Measurements from ENCODE around the gene FFAR2.

The FFAR2 gene

GRCh38 chr19:35436477-35437405 is 11.3 kb upstream of the FFAR2 start:
- Mint-ChIP-seq H3K4me1 (ENCODE audit: low read depth) (peaks cover 16% of the 10 kb centered on the region), H3K9me3 (ENCODE audit: low read depth) (no peaks in the 10 kb centered on the region), H3K27me3 (peaks cover 9% of the 10 kb centered on the region), H3K36me3 (peaks cover 3% of the 10 kb centered on the region), H3K27ac (peak overlapping the region; percentile 46), H3K4me3 (peak overlapping the region; percentile 50)

GRCh38 chr19:35437406-35437951 is 10.6 kb upstream of the FFAR2 start:
- Mint-ChIP-seq H3K36me3 (no peaks in the 10 kb centered on the region), H3K27ac (no peak overlapping the region), H3K4me1 (ENCODE audit: low read depth) (peaks cover 16% of the 10 kb centered on the region), H3K9me3 (ENCODE audit: low read depth) (no peaks in the 10 kb centered on the region), H3K27me3 (peaks cover 9% of the 10 kb centered on the region), H3K4me3 (no peak overlapping the region)

- Mint-ChIP-seq H3K36me3 (no peaks in the 10 kb centered on the region), H3K4me3 (no peak overlapping the region), H3K4me1 (ENCODE audit: low read depth) (peaks cover 16% of the 10 kb centered on the region), H3K27ac (no peak overlapping the region), H3K9me3 (ENCODE audit: low read depth) (no peaks in the 10 kb centered on the region), H3K27me3 (peaks cover 9% of the 10 kb centered on the region)
Observed at GRCh38 chr19:35438096-35438495, 10.0 kb upstream of the FFAR2 start.

GRCh38 chr19:35438527-35438926 is 9.5 kb upstream of the FFAR2 start:
- H3K36me3 Mint-ChIP-seq, result no peaks in the 10 kb centered on the region
- no peak overlapping the region for H3K27ac Mint-ChIP-seq
- no peak overlapping the region for H3K4me3 Mint-ChIP-seq
- H3K4me1 Mint-ChIP-seq (ENCODE audit: low read depth), result peaks cover 16% of the 10 kb centered on the region
- no peaks in the 10 kb centered on the region for H3K9me3 Mint-ChIP-seq (ENCODE audit: low read depth)
- peaks cover 9% of the 10 kb centered on the region for H3K27me3 Mint-ChIP-seq

- peaks cover 9% of the 10 kb centered on the region for H3K27me3 Mint-ChIP-seq
- H3K4me3 Mint-ChIP-seq, result no peak overlapping the region
- no peaks in the 10 kb centered on the region for H3K36me3 Mint-ChIP-seq
Observed at GRCh38 chr19:35439921-35440320, 8.1 kb upstream of the FFAR2 start.

GRCh38 chr19:35442091-35442490 is 6.0 kb upstream of the FFAR2 start:
- peaks cover 6% of the 10 kb centered on the region for H3K27me3 Mint-ChIP-seq
- peaks cover 21% of the 10 kb centered on the region for H3K4me1 Mint-ChIP-seq (ENCODE audit: low read depth)
- no peaks in the 10 kb centered on the region for H3K36me3 Mint-ChIP-seq
- no peak overlapping the region for H3K27ac Mint-ChIP-seq
- no peak overlapping the region for H3K4me3 Mint-ChIP-seq
- no peaks in the 10 kb centered on the region for H3K9me3 Mint-ChIP-seq (ENCODE audit: low read depth)

More at GRCh38 chr19:35439921-35440320, 8.1 kb upstream of the FFAR2 start:
- Mint-ChIP-seq H3K27ac (no peak overlapping the region), H3K9me3 (ENCODE audit: low read depth) (no peaks in the 10 kb centered on the region), H3K4me1 (ENCODE audit: low read depth) (peaks cover 21% of the 10 kb centered on the region)

- Mint-ChIP-seq H3K4me1 (ENCODE audit: low read depth) (peaks cover 26% of the 10 kb centered on the region), H3K4me3 (no peak overlapping the region), H3K27ac (no peak overlapping the region), H3K36me3 (no peaks in the 10 kb centered on the region), H3K9me3 (ENCODE audit: low read depth) (no peaks in the 10 kb centered on the region), H3K27me3 (peaks cover 6% of the 10 kb centered on the region)
Observed at GRCh38 chr19:35444735-35445134, 3.3 kb upstream of the FFAR2 start.

GRCh38 chr19:35445826-35446593 is 2.0 kb upstream of the FFAR2 start:
- peak overlapping the region; percentile 13 for H3K27ac Mint-ChIP-seq
- H3K4me3 Mint-ChIP-seq, result peak overlapping the region; percentile 11
- H3K27me3 Mint-ChIP-seq, result peaks cover 6% of the 10 kb centered on the region
- no peaks in the 10 kb centered on the region for H3K9me3 Mint-ChIP-seq (ENCODE audit: low read depth)
- H3K4me1 Mint-ChIP-seq (ENCODE audit: low read depth), result peaks cover 30% of the 10 kb centered on the region
- H3K36me3 Mint-ChIP-seq, result no peaks in the 10 kb centered on the region

- Mint-ChIP-seq H3K4me1 (ENCODE audit: low read depth) (peaks cover 43% of the 10 kb centered on the region), H3K9me3 (ENCODE audit: low read depth) (no peaks in the 10 kb centered on the region), H3K36me3 (no peaks in the 10 kb centered on the region), H3K27me3 (peaks cover 6% of the 10 kb centered on the region), H3K4me3 (no peak overlapping the region), H3K27ac (no peak overlapping the region)
Observed at GRCh38 chr19:35449359-35450043, 1.4 kb downstream of the FFAR2 start.

GRCh38 chr19:35451338-35452096 is 3.5 kb downstream of the FFAR2 start:
- peaks cover 2% of the 10 kb centered on the region for H3K27me3 Mint-ChIP-seq
- H3K4me3 Mint-ChIP-seq, result peak overlapping the region; percentile 25
- no peaks in the 10 kb centered on the region for H3K9me3 Mint-ChIP-seq (ENCODE audit: low read depth)
- H3K27ac Mint-ChIP-seq, result no peak overlapping the region
- no peaks in the 10 kb centered on the region for H3K36me3 Mint-ChIP-seq
- H3K4me1 Mint-ChIP-seq (ENCODE audit: low read depth), result peaks cover 36% of the 10 kb centered on the region

- Mint-ChIP-seq H3K27ac (no peak overlapping the region), H3K36me3 (no peaks in the 10 kb centered on the region)
Observed at GRCh38 chr19:35454663-35455062, 6.6 kb downstream of the FFAR2 start.

GRCh38 chr19:35455616-35456201 is 7.7 kb downstream of the FFAR2 start:
- Mint-ChIP-seq H3K4me3 (no peak overlapping the region), H3K27me3 (no peaks in the 10 kb centered on the region), H3K9me3 (ENCODE audit: low read depth) (no peaks in the 10 kb centered on the region), H3K27ac (no peak overlapping the region), H3K4me1 (ENCODE audit: low read depth) (peaks cover 27% of the 10 kb centered on the region), H3K36me3 (no peaks in the 10 kb centered on the region)

More at GRCh38 chr19:35454663-35455062, 6.6 kb downstream of the FFAR2 start:
- Mint-ChIP-seq H3K27me3 (no peaks in the 10 kb centered on the region), H3K4me1 (ENCODE audit: low read depth) (peaks cover 26% of the 10 kb centered on the region), H3K9me3 (ENCODE audit: low read depth) (no peaks in the 10 kb centered on the region), H3K4me3 (no peak overlapping the region)

- H3K36me3 Mint-ChIP-seq, result no peaks in the 10 kb centered on the region
- peaks cover 22% of the 10 kb centered on the region for H3K4me1 Mint-ChIP-seq (ENCODE audit: low read depth)
- no peaks in the 10 kb centered on the region for H3K27me3 Mint-ChIP-seq
- no peak overlapping the region for H3K4me3 Mint-ChIP-seq
- H3K9me3 Mint-ChIP-seq (ENCODE audit: low read depth), result no peaks in the 10 kb centered on the region
- peak overlapping the region; percentile 13 for H3K27ac Mint-ChIP-seq
Observed at GRCh38 chr19:35457173-35457572, 9.1 kb downstream of the FFAR2 start.

GRCh38 chr19:35458192-35458591 is 10.1 kb downstream of the FFAR2 start:
- Mint-ChIP-seq H3K27ac (no peak overlapping the region), H3K9me3 (ENCODE audit: low read depth) (no peaks in the 10 kb centered on the region), H3K4me1 (ENCODE audit: low read depth) (peaks cover 28% of the 10 kb centered on the region), H3K4me3 (no peak overlapping the region), H3K27me3 (no peaks in the 10 kb centered on the region), H3K36me3 (no peaks in the 10 kb centered on the region)
